Gastrocnemius medialis (tissue), 4 donors: ENCODE measurements around the gene SCMH1.
"Not testable (repeated sequence)": the region's sequence is repeated elsewhere in the genome, so short reads cannot be mapped to it uniquely, and the experiment has no call there.

ENCODE experiments used
- CTCF ChIP-seq, 5 experiments: fragments of 450-650 bp in 3 of 5; fragments of 200-600 bp in 2 of 5; sonication (generic) in 2 of 5; IDR thresholded peaks in 4 of 5; conservative IDR thresholded peaks in 1 of 5; 1 replicate in 4 of 5; 2 replicates in 1 of 5; pipeline ENCODE4 v1.5.1; 2016 to 2019; ENCODE audit warnings: antibody characterized with exemption in 5 of 5, mild to moderate bottlenecking in 3 of 5, moderate library complexity in 3 of 5
- POLR2A ChIP-seq, 2 donors: fragments of 450-650 bp; IDR thresholded peaks; one replicate each; pipeline ENCODE4 v1.6.1; 2017; ENCODE audit warnings: antibody characterized with exemption in 2 of 2, mild to moderate bottlenecking in 2 of 2, moderate library complexity in 2 of 2

- not testable (repeated sequence) for TF ChIP-seq CTCF (IDR thresholded peaks at IDR 0.05 in 4 of 5, conservative IDR thresholded peaks at IDR 0.05 in 1 of 5); POLR2A (IDR thresholded peaks at IDR 0.05)
Measured at GRCh38 chr1:41207053-41207452, 35.1 kb downstream of the SCMH1 start.
